NCI-H2171 (cell line): ENCODE results near the gene DZIP1L.

Source experiments
- DNase-seq: peaks from one replicate; lab custom pipeline; 2025; lab: John Stamatoyannopoulos, UW

Gene DZIP1L

DNA sequence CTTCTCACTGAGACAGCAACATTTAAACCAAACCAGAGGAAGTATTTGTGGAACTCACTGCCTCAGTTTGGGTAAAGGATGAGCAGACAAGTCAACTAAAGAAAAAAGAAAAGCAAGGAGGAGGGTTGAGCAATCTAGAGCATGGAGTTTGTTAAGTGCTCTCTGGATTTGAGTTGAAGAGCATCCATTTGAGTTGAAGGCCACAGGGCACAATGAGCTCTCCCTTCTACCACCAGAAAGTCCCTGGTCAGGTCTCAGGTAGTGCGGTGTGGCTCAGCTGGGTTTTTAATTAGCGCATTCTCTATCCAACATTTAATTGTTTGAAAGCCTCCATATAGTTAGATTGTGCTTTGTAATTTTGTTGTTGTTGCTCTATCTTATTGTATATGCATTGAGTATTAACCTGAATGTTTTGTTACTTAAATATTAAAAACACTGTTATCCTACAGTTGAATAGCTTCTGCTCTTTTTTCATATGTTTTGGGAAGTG is 82.2 kb downstream of the DZIP1L start:
- no peak for DNase-seq

DNA sequence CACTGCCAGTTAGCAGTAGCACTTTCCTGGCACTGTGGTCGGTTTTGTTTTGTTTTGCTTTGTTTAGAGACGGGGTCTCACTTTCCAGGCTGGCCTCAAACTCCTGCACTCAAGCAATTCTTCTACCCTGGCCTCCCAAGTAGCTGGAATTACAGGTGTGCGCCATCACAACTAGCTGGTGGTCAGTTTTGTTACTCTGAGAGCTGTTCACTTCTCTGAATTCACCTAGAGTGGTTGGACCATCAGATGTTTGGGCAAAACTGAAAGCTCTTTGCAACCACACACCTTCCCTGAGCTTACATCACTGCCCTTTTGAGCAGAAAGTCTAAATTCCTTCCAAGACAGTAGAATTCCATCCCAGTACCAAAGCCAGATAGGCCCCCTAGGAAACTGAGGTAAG is 82.8 kb downstream of the DZIP1L start:
- DNase-seq: no peak

DNA sequence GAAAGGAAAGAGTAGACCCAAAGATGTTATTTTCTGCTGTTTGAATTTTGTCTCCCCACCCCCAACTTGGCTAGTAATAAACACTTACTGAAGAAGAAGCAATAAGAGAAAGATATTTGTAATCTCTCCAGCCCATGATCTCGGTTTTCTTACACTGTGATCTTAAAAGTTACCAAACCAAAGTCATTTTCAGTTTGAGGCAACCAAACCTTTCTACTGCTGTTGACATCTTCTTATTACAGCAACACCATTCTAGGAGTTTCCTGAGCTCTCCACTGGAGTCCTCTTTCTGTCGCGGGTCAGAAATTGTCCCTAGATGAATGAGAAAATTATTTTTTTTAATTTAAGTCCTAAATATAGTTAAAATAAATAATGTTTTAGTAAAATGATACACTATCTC is 83.9 kb downstream of the DZIP1L start:
- DNase-seq: no peak

DNA sequence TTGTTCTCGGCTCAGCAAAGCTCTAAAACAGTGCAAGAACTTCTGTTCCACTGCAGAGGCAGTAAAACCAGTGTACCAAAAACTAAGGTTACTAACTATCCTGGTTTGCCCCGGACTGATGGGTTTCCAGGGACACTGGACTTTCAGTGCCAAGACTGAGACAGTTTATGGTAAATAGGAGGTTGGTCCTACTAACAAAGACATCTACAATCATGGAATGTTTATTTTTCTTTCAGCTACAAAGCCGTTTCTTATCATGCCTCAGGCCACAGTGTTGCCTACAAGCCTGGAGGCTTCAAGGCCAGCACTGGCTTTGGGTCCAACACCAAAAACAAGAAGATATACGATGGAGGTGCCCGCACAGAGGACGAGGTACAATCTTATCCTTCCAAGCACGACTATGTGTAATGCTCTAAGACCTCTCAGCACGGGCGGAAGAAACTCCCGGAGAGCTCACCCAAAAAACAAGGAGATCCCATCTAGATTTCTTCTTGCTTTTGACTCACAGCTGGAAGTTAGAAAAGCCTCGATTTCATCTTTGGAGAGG is 84.6 kb downstream of the DZIP1L start:
- DNase-seq: no peak

DNA sequence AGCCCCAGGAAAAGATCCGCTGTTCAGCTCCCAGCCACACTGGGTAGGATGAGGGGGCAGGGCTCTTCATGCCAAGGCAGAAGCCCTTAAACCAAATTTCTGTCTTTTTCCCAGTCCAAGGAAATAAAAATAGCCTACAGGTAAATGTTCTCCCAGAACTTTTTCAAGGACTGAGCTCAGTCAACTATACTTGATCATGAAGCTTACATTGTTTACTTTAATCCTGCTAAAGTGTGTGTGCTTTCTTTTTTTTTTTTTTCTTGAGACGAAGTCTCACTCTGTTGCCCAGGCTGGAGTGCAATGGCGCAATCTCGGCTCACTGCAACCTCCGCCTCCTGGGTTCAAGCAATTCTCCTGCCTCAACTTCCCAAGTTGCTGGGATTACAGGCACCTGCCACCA is 87.6 kb downstream of the DZIP1L start:
- no peak for DNase-seq

DNA sequence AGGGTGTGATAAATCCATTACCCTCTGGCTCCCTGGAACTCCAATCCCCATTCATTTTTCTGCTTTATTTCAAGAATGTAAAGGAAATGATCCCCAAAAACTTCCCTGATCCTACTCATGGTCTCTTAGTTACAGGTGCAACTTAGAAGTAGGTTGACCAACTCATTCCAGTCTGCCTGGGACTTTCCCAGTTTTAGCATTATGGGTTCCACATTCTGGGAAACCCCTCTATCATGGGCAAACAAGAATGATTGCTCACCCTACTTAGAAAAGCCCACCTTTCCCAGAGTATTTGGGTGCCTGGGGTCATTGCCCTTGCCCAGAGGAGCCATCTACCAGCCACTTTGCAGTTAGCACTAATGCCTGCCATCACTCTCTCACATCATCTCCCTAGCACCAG is 89.9 kb downstream of the DZIP1L start:
- DNase-seq: no peak

DNA sequence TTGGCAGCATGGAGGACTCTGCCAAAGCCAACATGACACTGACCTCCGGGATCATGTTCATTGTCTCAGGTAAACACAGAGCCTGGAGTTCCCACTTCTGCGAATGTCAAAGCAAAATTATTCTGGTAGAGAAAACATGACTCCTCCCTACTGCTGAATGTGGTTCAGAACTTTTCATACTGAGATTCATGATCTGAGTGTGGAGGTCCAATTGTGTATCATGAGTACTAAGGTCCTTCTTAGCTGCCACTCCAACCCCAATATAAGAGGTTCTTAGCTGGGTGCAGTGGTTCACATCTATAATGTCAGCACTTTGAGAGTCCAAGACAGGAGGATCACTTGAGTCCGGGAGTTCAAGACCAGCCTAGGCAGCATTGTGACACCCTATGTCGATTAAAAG is 91.7 kb downstream of the DZIP1L start:
- DNase-seq: no peak

DNA sequence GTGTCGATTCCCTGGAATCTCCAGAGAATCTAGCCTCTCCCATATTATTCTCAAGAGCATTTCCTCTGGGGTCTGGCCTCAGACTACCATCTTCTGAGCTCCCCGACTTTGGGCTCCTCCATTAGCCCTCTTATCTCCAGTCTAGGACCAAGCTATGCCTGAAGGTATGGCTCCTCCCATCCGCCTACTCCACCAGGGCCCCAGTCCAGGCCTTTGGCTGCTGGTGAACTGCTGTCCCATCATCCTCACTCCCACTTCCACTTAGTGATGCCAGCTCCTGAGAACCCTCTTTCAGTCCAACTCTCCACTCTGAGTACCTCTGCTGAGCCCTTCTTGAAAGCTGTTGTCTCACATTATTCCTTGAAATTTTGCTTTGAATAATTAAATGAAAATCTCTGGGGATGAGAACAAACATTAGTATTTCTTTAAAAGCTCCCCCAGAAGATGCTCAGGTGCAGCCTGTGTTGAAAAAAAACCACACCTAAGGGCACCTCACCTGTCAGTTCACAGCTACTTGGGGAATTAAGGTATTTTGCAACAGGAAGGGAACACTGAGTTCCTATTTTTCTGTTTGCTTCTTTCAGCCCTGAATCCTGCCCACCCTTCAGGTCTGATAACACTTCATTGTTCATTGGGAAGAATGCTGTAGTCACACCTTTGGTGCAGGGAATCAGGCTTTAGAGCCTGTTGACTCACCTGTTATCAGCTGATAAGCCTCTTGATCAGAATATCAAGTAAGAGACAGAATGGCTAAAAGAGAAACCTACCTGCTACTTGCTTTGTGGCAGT is 95.9 kb downstream of the DZIP1L start:
- no peak for DNase-seq

DNA sequence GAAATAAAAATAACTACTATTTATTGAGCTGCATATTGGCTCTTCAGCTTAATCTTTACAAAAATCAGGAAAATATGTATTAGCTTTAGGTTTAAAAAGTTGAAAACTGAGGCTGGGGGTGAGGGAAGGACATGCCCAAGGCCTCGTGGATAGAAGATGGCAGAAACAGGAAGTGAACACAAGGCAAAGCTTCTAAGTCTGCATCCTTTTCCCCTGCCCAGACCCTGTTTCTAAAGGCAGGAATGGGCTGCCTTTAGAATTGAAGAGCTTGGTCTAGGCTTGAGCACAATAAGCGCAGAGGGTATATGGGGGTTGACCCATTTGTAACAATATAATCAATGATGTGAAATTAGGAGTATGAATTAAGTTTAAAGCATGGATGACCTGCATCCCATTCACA is 99.3 kb downstream of the DZIP1L start:
- DNase-seq: no peak

DNA sequence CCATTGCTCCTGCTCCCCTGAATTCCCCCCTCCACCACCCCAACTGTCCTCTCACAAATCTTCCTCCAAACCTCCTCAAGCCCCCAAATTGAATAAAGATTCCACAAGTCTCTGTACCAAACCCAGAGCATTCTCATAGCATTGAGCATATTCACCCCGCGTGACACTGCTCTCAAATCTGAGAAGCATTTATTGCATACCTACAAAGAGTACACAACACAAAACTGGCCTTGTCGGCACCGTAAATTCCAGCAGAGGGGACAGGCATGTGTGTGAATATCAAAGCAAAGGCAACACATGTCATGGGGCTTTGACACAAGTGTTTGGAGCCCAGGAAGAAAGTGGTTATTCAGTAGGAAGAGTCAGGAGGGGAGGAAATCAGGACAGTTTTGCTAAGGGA is 102.9 kb downstream of the DZIP1L start:
- DNase-seq: no peak
